C4-2B (cell line): Measurements from ENCODE around the gene CNPY3.
"Not testable (repeated sequence)": the region's sequence is repeated elsewhere in the genome, so short reads cannot be mapped to it uniquely, and the experiment has no call there.

Source experiments
- ZFX ChIP-seq: fragments of 450-650 bp; IDR thresholded peaks from 2 replicates; pipeline ENCODE4 v1.6.1; 2017
- TF ChIP-seq, protein P1 (sequence below): fragments of 450-650 bp; conservative IDR thresholded peaks from 2 replicates; pipeline ENCODE4 v1.5.1; 2017; ENCODE audit warnings: mild to moderate bottlenecking

DNA sequence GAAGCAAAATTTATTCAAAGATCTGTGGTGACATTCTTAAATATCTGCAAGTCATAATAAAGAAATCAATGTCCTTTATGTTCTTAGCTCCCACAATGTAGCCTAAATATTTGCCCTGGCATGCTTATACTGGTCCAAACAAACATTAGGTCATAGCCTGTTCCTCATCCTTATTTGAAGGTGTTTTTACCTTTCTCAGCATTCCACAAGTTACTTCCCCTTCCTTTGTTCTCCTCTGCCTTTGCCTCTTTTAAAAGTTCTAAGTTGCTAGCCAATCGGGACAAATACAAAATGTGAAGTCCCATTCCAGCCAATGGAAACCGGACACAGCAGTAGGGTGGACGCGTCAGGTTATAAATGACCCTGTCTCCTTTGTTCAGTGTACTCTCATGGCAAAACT lies 25.1 kb downstream of the CNPY3 start:
- TF ChIP-seq, protein P1, sequence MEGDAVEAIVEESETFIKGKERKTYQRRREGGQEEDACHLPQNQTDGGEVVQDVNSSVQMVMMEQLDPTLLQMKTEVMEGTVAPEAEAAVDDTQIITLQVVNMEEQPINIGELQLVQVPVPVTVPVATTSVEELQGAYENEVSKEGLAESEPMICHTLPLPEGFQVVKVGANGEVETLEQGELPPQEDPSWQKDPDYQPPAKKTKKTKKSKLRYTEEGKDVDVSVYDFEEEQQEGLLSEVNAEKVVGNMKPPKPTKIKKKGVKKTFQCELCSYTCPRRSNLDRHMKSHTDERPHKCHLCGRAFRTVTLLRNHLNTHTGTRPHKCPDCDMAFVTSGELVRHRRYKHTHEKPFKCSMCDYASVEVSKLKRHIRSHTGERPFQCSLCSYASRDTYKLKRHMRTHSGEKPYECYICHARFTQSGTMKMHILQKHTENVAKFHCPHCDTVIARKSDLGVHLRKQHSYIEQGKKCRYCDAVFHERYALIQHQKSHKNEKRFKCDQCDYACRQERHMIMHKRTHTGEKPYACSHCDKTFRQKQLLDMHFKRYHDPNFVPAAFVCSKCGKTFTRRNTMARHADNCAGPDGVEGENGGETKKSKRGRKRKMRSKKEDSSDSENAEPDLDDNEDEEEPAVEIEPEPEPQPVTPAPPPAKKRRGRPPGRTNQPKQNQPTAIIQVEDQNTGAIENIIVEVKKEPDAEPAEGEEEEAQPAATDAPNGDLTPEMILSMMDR, result not testable (repeated sequence)
- not testable (repeated sequence) for TF ChIP-seq ZFX
